Neural progenitor cell (in vitro differentiated cells): Measurements from ENCODE around the gene ANO1. TPM values are rescaled to one million over a fixed set of nuclear protein-coding genes. Genes with fewer than 3 reads are reported as not detected.
A peak's percentile ranks its signal among the peaks of the same experiment; 100 is the strongest.

Source experiments
- DNase-seq: peaks from one replicate; pipeline ENCODE4 v3.0.0-alpha.2; 2016; ENCODE audit warnings: low spot score
- H2AFZ ChIP-seq: fragments of 200-600 bp; sonication (generic); replicated peaks from 2 replicates; pipeline ENCODE4 v1.6.1; 2016; ENCODE audit warnings: antibody characterized with exemption
- H3F3A ChIP-seq: fragments of 200-600 bp; sonication (generic); 2 replicates; pipeline ENCODE4 v1.6.1; 2016; ENCODE audit warnings: antibody characterized with exemption, low read depth
- H3K27ac ChIP-seq: fragments of 200-600 bp; sonication (generic); 2 replicates; pipeline ENCODE4 v1.5.1; 2016; ENCODE audit warnings: mild to moderate bottlenecking
- H3K27me3 ChIP-seq: fragments of 200-600 bp; sonication (generic); 2 replicates; pipeline ENCODE4 v1.6.1; 2016; ENCODE audit warnings: mild to moderate bottlenecking, moderate library complexity
- H3K36me3 ChIP-seq: fragments of 200-600 bp; sonication (generic); 2 replicates; pipeline ENCODE4 v1.5.1; 2016
- H3K4me1 ChIP-seq: fragments of 200-600 bp; sonication (generic); 2 replicates; pipeline ENCODE4 v1.6.1; 2016; ENCODE audit warnings: mixed run types
- H3K4me2 ChIP-seq: fragments of 200-600 bp; sonication (generic); 2 replicates; pipeline ENCODE4 v1.6.1; 2016
- H3K4me3 ChIP-seq: fragments of 200-600 bp; sonication (generic); 2 replicates; pipeline ENCODE4 v1.5.1; 2016
- H3K79me2 ChIP-seq: fragments of 200-600 bp; sonication (generic); 2 replicates; pipeline ENCODE4 v1.6.1; 2016; ENCODE audit warnings: low read depth
- H3K9ac ChIP-seq: fragments of 200-600 bp; sonication (generic); 2 replicates; pipeline ENCODE4 v1.6.1; 2016
- H3K9me3 ChIP-seq: fragments of 200-600 bp; sonication (generic); 2 replicates; pipeline ENCODE4 v1.5.1; 2016; ENCODE audit warnings: low read depth
- H4K20me1 ChIP-seq: fragments of 200-600 bp; sonication (generic); 2 replicates; pipeline ENCODE4 v1.6.1; 2016; ENCODE audit warnings: low read depth
- H3K27ac Mint-ChIP-seq: 3 replicates; pipeline ENCODE4 v1.8.0; 2021; ENCODE audit warnings: mixed read lengths
- H3K27me3 Mint-ChIP-seq: 2 replicates; pipeline ENCODE4 v1.8.0; 2022; ENCODE audit warnings: low read depth, mild to moderate bottlenecking, inconsistent platforms, moderate library complexity, mixed read lengths; ENCODE audit not compliant: insufficient read depth
- H3K36me3 Mint-ChIP-seq: 3 replicates; pipeline ENCODE4 v1.8.0; 2021; ENCODE audit warnings: mixed read lengths
- H3K4me1 Mint-ChIP-seq: 3 replicates; pipeline ENCODE4 v1.8.0; 2021; ENCODE audit warnings: mixed read lengths
- H3K4me3 Mint-ChIP-seq: 3 replicates; pipeline ENCODE4 v1.8.0; 2021; ENCODE audit warnings: mild to moderate bottlenecking, moderate library complexity, mixed read lengths
- H3K9me3 Mint-ChIP-seq: 3 replicates; pipeline ENCODE4 v1.8.0; 2020; ENCODE audit warnings: mixed read lengths
- EZH2 ChIP-seq: fragments of 200-600 bp; sonication (generic); IDR thresholded peaks from 2 replicates; pipeline ENCODE4 v1.6.1; 2017; ENCODE audit warnings: antibody characterized with exemption, mild to moderate bottlenecking, moderate library complexity
- EZH2phosphoT487 ChIP-seq: fragments of 200-600 bp; sonication (generic); IDR thresholded peaks from 2 replicates; pipeline ENCODE4 v1.6.1; 2017; ENCODE audit warnings: antibody characterized with exemption
- total RNA-seq: library from RNA; depleted of rRNA; stranded (reverse); fragments of >200 nt; gene quantifications from 2 replicates; pipeline ENCODE4 v1.2.3, GENCODE V29; 2015; ENCODE audit warnings: low replicate concordance
- TF ChIP-seq, protein P1 (sequence below): fragments of 200-600 bp; sonication (generic); IDR thresholded peaks from 2 replicates; pipeline ENCODE4 v1.5.1; 2017; ENCODE audit warnings: antibody characterized with exemption, mild to moderate bottlenecking

ANO1 gene
- total RNA-seq, 1 donor from 2014 or later = not detected

DNA sequence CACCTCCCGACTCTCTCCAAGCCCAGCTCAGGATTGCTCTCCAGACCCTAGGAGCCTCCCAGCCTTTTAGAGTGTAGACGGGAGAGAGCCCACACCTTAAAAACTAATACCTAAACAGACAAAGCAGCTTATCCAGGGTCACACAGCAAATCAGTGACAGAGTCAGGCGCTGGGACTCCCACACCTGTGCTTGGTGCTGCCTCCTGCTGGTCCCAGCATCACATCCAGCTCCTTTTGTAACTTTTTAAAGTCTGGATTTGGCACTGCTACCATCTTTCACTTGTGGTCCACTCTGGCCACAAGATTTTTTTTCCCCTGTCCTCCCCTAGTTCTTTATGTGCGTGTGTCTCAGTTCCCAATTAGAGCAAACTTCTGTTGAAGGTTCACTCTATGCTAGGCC lies 4.7 kb downstream of the ANO1 start:
- Mint-ChIP-seq H3K4me3 (peak overlapping the region; percentile 10), H3K4me1 (peaks cover 4% of the 10 kb centered on the region), H3K36me3 (no peaks in the 10 kb centered on the region), H3K27me3 (peaks cover 45% of the 10 kb centered on the region), H3K9me3 (no peaks in the 10 kb centered on the region), H3K27ac (peak overlapping the region; percentile 5)
- Histone ChIP-seq H3F3A (no peaks in the 10 kb centered on the region), H3K9me3 (no peaks in the 10 kb centered on the region), H3K79me2 (no peaks in the 10 kb centered on the region), H3K27me3 (peaks cover 48% of the 10 kb centered on the region), H2AFZ (no peak overlapping the region), H4K20me1 (peaks cover 11% of the 10 kb centered on the region), H3K36me3 (no peaks in the 10 kb centered on the region), H3K27ac (no peak overlapping the region), H3K4me2 (no peak overlapping the region), H3K9ac (no peak overlapping the region), H3K4me3 (no peak overlapping the region), H3K4me1 (no peaks in the 10 kb centered on the region)
- no peak for DNase-seq
- TF ChIP-seq EZH2phosphoT487 = no peak
- TF ChIP-seq, protein P1, sequence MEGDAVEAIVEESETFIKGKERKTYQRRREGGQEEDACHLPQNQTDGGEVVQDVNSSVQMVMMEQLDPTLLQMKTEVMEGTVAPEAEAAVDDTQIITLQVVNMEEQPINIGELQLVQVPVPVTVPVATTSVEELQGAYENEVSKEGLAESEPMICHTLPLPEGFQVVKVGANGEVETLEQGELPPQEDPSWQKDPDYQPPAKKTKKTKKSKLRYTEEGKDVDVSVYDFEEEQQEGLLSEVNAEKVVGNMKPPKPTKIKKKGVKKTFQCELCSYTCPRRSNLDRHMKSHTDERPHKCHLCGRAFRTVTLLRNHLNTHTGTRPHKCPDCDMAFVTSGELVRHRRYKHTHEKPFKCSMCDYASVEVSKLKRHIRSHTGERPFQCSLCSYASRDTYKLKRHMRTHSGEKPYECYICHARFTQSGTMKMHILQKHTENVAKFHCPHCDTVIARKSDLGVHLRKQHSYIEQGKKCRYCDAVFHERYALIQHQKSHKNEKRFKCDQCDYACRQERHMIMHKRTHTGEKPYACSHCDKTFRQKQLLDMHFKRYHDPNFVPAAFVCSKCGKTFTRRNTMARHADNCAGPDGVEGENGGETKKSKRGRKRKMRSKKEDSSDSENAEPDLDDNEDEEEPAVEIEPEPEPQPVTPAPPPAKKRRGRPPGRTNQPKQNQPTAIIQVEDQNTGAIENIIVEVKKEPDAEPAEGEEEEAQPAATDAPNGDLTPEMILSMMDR = peak; percentile 53

DNA sequence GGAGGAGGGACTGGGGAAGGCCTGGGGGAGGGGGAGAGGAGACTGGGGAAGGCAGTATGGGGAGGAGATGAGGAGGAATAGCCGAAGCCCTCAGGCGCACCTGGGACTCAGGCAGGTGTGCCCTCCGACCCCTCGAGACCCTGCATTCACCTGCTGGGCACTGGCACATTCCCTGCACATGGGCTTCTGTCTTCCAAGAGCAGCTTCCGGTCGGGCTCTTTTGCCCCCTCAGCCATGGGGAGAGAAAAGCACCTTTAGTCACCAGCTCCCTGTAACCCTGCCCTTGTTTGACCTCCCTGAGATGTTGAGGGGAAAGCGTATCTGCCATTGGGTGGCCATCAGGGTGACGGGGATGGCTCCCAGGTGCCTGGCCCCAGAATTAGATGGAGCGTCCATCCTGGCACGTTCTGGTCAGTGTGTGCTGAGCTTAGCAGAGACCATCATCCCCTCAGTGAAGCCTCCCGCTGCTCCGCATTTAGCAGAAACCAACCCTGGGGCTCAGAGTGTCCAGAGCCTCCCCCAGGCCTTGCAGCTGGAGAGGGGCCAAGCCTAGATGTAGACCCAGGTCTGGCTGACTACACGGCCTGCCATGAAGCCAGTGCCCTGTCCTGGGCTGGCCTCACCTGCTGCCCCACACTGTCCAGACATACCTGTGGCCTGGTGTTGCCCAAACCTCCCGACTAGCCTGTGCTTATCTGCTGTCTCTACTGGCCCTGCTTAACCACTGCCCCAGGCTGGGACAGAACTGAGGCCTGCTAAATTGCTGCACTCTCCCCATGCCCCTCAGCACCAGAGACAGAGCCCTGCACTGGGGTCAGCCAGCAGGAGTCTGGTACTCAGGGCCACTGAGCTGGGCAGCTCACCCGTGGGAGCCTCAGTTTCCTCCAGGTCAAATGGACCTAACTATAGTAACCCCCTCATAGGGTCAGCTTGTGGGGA lies 6.2 kb downstream of the ANO1 start:
- Histone ChIP-seq H3K27ac (no peak overlapping the region), H3K27me3 (peaks cover 33% of the 10 kb centered on the region), H3F3A (no peaks in the 10 kb centered on the region), H4K20me1 (peaks cover 9% of the 10 kb centered on the region), H3K9me3 (no peaks in the 10 kb centered on the region), H3K9ac (no peak overlapping the region), H3K36me3 (no peaks in the 10 kb centered on the region), H3K79me2 (no peaks in the 10 kb centered on the region), H2AFZ (no peak overlapping the region), H3K4me1 (peaks cover 8% of the 10 kb centered on the region), H3K4me2 (no peak overlapping the region), H3K4me3 (no peak overlapping the region)
- H3K27ac Mint-ChIP-seq = no peak overlapping the region
- no peak overlapping the region for H3K4me3 Mint-ChIP-seq
- peaks cover 38% of the 10 kb centered on the region for H3K27me3 Mint-ChIP-seq
- DNase-seq = no peak
- H3K36me3 Mint-ChIP-seq = no peaks in the 10 kb centered on the region
- H3K9me3 Mint-ChIP-seq = no peaks in the 10 kb centered on the region
- TF ChIP-seq, protein P1 = no peak
- no peak for TF ChIP-seq EZH2
- TF ChIP-seq EZH2phosphoT487 = no peak
- H3K4me1 Mint-ChIP-seq = peaks cover 10% of the 10 kb centered on the region

DNA sequence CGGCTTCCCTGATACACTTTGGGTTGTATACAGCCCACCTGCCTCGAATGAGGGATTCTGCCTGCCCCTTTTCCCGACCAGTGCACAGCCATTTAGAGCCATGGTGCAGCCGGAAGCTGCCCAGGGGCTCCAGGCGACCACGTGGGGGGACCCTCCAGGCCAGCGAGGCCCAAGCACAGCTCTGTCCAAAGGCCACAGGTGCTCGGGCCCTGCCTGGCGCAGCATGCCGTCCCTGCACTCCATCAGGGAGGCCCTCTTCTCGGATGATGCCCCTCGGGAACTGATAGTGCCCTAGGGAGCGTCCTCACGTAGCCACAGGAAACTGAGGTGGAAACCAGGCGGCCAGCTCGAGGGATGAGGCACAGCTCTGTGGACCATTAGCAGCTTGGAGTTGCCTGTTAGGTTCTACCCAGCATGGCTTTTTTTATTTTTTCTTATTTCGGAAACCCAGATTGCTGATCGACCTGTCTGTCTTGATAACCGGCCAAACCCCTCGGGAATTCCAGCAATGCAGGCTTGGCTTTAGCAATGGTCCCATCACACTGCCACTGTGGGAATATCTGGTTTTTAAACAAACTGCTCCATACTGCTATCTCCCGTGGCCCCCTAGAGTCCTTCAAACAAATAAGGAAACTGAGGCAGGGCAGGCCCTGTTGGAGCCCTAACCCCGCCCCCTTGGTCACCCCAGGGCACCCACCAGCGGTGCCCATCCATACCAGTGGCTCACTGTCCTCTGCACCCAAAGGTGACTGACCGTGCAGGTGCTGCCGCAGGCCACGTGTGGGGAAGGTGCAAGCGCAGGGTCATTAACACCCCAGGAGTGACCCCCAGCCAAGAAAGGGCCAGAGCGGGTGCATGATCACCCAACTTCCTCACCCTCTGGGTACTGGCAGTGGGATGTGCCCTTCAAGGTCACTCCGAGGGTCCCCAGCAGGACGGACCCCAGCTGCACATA lies 8.0 kb downstream of the ANO1 start:
- TF ChIP-seq EZH2 = no peak
- no peak for TF ChIP-seq EZH2phosphoT487
- TF ChIP-seq, protein P1 = no peak
- no peak overlapping the region for H3K27ac Mint-ChIP-seq

More for the DNA sequence above, 8.0 kb downstream of the ANO1 start:
- Histone ChIP-seq H3K27me3 (peaks cover 15% of the 10 kb centered on the region), H4K20me1 (no peaks in the 10 kb centered on the region), H2AFZ (no peak overlapping the region), H3K9ac (no peak overlapping the region), H3K9me3 (no peaks in the 10 kb centered on the region), H3K4me2 (no peak overlapping the region), H3K27ac (no peak overlapping the region), H3K4me3 (no peak overlapping the region), H3K79me2 (no peaks in the 10 kb centered on the region), H3F3A (no peaks in the 10 kb centered on the region), H3K36me3 (no peaks in the 10 kb centered on the region), H3K4me1 (peaks cover 8% of the 10 kb centered on the region)
- no peaks in the 10 kb centered on the region for H3K36me3 Mint-ChIP-seq
- H3K9me3 Mint-ChIP-seq = no peaks in the 10 kb centered on the region
- peaks cover 22% of the 10 kb centered on the region for H3K27me3 Mint-ChIP-seq
- no peak overlapping the region for H3K4me3 Mint-ChIP-seq
- no peak for DNase-seq
- peaks cover 20% of the 10 kb centered on the region for H3K4me1 Mint-ChIP-seq
